ENCODE results near the gene RHAG.
"Not testable (repeated sequence)": the region's sequence is repeated elsewhere in the genome, so short reads cannot be mapped to it uniquely, and the experiment has no call there.

The RHAG gene

DNA sequence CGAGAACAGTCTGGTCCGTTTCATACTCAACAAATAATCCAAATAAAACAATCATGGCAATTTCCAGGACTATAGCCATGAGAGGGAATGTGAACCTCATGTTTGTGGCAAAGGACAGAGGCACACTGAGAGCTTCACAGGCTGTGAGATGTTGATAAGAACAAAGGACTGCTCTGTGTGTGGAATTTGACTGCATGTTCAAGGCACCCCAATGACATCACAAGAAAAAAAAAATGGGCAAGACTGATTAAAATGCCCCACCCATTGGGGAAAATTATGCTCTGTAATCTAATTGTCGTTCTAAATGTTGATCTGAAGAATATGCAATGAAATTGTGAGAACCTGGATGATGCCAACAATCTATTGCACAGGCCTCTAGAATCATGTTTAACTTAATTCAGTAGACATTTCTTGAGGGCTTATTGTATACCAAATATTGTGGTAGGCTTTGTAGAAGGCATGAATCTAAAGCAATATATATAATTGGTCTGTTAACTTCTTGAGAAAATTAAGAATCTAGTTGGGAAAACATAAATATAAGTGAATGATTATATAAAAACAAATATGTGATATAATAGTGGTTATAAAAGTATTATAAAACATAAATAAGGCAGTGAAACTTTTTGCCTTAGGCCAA is at the start of gene RHAG:
RHAG (minus strand) TSS at position 127 of the 637 bp plus-strand sequence; CDS start at position 100, 27 bp downstream.
- no peak for DNase-seq

DNA sequence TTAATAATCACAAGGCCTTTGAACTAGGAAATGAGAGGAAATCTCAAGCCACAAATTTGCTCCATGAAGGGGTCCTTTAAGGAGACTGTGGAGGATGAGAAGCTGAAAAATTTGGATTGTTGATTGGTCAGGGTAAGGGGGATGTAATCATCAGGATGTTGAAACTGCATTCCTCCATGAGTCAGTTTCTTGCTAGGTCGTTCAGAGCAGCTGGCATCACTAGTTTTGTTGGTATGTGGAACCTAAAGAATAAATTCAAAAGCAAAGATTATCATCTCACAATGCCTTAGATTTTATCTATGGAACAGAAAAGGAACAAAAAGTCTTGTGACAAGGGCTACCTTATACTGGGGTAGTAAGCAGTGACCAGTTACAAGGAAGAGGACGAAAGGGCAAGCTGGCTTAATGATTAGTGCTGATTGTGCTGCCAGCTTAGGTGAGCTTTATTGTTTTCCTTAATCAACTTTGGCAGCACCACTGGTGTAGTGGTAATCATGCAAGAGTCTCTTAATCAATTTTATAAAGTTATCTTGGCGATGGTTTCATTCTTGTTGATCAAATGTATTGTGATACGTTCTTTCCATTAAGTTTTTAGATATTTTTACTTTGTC is 40.1 kb upstream of the RHAG start:
- DNase-seq, result no peak

DNA sequence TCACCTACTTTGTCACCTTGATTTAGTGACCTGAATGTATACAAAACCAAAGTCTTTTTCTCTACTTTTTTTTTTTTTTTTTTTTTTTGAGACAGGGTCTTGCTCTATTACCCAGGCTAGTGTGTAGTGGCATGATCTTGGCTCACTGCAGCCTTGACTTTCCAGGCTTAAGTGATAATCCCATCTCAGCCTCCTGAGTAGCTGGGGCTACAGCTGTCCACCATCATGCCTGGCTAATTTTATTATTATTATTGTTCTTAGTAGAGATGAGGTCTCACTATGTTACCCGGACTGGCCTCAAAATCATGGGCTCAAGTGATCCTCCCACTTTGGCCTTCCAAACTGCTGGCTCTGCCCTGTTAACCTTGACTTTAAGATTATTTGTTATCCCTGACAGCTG is 39.2 kb upstream of the RHAG start:
- DNase-seq, result no peak

DNA sequence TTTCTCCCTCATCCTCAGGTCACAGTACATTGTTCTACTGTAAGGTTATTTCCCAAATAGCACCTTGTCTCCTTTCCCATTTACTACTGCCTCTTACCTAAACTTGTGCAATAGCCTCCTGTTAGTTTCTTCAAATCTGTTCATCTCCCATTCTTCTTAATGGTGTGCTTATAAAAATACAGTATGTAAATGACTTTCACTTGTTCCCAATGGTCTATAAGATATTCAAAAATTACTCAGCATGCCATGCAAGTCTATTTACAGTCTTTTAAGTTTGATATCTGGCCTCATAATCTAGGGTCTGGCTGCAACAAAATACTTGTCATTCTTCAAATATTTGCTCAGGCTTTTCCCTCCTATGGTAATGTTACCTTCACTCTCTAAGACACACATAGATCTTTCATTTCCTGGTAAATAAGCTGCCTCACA is 31.5 kb upstream of the RHAG start:
- DNase-seq, result no peak

DNA sequence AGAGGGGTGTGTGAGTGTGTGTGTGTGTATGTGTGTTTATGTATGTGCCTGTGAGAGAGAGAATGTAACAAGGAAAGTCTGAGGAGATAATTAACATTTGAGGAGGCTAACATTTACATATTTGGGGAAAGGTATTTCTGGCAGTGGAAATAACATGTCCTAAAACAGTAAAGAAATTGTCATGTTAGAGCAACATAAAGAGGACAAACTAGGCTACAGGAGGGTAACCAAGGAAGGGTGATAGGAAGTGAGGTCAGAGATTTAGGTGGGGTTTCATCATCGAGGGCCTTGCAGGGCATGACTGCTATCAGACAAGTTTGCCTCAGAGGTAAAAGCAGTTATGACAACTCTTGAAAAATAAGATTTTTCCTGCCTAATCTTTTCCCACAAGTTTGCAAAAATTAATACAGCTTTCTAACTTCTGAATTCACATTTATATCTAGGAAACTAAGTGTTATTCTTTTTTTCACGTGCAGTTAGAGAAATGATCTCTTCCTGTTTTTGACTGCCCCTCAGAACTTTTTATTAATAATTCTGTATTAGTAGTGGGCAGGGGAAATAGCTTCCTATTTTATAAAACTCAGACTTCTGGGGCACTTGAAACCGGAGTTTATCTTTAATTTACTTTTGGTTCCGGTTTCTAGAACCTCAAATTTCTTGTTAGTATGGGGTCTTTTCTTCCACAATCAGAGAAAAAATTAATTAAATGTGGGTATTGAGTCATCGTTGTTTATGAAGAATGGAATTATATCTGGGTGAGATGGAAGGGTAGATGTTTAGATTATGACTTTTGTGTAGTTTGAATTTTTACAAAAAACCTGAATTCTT is 30.5 kb upstream of the RHAG start:
- DNase-seq, result no peak

DNA sequence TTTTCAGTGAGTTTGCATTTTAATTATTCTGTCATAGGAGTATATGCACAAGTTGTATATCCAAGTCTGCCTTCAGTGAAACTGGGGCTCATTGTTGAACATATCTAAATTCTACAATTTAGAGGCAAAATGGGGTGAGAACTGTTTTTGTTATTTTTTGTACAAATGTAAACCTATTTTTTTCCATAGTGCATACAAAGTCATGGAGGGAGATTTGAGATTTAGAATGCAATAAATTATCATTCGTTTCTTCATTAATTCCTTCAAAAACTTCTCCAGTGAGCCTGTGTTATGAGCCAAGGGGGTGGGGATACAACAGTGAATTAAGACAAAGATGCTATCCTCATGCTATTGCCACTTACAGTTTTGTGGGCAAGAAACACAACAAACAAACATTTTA is 29.8 kb upstream of the RHAG start:
- DNase-seq, result no peak

DNA sequence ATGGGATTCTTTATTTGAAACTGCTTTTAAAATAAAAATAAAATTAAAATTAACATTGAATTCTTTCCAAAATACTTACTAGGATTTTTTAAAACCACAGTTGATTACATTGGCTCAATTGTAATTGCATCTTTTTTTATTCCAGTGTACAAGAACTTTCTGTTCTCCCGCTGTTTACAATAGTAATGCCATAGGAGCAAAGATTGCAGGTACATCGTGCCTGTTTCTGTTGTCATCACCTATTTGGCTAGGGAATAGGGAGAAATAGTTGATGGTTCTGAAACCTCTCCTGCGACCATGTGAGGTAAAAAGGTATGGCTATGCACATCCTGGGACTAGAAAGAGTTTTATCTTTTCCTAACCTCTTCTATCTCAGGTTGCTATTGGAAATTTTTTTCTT is 28.2 kb upstream of the RHAG start:
- no peak for DNase-seq

DNA sequence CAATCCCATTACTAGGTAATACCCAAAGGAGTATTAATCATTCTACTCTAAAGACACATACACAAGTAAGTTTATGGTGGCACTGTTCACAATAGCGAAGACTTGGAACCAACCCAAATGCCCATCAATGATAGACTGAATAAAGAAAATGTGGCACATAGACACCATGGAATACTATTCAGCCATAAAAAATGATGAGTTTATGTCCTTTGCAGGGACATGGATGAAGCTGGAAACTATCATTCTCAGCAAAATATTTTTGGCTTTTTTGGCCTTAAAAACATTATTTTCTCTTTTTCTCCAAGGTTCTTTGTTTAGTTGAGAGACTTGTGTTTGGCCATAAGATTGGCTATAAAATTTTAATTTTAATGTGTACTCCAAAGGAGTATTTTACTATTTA is 27.4 kb upstream of the RHAG start:
- not testable (repeated sequence) for DNase-seq

DNA sequence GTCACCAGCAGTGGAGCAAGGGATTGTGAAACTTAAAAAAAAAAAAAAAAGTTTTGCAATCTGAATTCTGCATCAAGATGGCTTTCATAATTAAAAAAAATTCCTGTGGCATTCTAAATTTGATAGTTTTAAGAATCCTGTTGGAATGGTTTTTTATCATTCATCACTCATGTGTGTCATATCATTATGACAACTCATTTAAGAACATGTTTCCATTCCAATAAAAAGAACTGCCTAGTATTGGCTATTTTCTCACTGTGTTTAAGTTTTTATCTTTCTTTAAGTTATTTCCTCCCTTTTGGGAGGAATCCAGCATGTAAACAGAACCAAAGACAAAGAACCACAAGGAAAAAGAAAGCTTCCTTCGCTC is 26.2 kb upstream of the RHAG start:
- no peak for DNase-seq

DNA sequence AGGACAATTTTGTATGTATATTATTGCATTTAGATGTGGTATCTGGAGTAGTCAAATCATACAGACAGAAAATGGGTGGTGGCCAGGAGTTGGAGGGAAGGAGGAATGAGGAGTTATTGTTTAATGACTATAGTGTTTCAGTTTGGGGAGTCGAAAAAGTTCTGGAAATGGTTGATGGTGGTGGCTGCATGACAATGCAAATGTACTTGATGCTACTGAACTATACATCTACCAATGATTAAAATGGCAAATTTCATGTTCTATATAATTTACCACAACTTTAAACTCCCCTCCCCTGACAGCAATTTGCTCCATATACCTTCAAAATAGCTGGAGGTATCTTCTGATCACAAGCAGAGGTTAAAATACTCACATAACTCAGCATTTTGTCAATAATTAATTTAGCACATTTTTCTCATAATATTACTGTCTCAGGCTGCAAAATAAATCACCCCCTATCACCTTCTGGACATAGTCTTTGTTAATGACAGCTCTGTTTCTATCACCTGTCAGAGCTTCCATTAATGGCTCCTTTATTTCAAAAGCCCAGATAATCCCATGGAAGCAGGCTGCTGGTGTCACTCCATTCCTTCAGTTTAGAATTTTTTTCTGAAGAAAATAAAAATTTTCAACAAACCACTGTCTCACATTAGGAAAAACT is 25.7 kb upstream of the RHAG start:
- no peak for DNase-seq

DNA sequence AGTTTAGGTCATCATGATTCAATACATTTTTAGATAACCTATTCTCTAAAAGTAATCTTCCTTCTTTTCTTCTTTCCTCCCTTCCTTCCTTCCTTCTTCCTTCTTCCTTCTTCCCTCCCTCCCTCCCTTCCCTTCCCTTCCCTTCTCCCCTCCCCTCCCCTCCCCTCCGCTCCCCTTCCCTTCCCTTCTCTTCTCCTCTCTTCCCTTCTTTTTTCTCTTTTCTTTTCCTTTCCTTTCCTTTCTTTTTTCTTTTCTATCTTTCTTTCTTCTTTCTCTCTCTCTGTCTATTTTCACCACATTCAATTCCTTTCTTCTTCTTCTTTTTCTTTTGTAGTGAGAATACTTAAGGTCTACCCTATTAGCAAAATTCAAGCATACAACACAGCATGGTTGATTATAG is 17.3 kb upstream of the RHAG start:
- no peak for DNase-seq

DNA sequence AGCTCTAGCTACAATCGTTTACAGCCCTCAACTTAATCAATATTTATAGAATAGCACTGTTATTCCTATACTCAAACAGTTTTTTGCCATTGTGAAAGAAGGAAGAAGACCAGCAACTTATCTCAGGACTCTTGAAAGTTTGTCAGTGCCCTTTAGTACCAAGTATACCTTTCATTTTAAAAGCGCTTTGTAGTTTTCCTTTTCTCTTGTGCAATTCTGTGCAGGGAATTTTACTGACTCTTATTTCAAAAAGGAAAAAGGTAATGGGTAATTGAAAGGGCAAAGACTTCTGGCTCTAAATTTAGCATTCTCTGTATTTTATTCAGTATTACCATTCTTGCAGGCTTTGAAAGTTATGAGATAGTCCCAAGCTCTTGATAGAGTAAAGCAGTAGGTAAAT is 16.8 kb upstream of the RHAG start:
- DNase-seq, result no peak

DNA sequence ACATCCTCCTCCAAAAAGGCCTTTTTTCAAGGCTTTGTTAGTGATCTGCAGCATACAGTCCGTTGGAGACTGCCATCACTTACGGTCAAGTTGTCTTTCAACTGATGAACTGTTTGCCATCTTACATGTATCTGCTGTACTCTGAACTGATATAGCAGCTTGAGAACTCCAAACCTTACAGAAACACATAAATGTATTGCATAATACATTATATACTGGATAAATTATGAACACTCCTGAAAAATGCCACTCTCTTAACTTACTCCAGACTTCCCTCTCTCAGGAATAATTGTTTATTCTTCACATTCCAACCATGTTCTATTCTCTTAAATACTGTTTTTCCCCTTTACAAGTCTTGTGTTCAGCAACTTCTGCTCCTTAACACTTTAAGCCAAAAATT is 14.6 kb upstream of the RHAG start:
- DNase-seq, result no peak

DNA sequence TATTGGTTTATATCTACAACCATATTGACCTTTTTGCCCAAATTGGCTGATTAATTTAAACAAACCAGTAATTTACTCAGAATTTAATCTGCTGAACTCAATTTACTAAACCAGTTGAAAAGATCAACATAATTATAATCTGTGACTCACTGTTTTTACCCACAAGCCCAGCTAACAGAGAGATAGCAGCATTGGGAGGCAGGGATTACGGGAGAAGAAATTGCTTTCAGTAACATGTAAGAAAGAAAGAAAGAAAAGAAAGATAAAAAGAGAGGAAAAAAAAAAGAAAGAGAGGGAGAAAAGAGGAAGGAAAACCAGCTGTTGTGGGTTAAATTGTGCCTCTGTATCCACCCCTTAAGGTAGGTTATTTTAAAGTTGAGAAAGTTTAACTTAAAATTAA is 13.3 kb upstream of the RHAG start:
- DNase-seq, result no peak

DNA sequence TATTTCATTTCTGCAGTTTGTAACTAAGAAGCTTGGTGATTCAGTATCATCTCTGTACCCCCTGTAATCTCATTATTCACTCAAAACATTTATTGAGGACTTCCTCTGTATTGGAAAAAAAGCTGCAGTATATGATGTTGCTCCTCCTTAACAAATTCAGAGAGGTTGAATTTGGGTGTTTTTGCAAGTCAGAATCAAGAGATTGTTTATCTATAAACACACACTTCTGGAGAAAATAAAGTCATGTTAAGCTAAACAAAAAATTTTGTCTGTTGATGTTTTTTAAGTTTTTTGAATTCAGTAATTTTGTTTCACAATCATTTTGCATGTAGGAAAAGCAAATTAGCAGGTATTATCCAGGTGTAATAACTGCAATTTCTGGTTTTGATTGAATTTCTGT is 11.4 kb upstream of the RHAG start:
- no peak for DNase-seq

DNA sequence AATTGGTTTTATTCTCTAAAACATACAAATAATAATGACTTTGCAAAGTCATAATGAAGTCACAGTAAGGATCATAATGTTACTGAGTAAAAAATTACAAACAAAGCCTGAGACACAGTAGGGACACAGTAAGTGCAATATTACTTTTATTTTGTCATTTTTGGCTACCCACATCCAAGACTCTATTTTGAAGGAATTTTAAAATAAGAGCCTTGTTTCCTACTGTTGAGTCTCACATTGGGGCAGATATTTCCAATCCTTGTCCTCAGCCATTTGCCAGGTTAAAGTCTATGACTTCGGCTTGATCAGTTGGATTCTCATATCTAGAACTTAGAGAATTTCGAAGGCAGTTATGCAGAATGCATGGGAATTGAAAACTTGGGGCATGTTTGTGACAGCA is 10.8 kb upstream of the RHAG start:
- DNase-seq, result no peak

DNA sequence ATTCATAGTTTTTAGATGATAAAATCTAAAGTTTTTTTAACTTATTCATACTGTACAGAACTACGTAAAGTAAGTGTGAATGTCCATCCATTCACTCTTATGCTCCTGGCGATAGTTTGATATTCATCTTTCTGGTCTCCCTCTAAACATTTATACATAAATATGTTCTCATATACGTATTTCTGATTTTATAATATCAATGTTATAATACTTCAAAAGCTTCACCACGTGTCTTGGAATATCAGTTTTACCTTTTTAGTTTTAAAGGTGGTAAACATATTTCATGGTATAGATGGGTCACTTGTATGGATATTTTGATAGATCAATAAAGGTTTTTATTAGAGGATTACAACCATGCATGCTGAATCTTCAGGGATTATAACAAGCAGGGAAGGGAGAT is 10.3 kb upstream of the RHAG start:
- no peak for DNase-seq

DNA sequence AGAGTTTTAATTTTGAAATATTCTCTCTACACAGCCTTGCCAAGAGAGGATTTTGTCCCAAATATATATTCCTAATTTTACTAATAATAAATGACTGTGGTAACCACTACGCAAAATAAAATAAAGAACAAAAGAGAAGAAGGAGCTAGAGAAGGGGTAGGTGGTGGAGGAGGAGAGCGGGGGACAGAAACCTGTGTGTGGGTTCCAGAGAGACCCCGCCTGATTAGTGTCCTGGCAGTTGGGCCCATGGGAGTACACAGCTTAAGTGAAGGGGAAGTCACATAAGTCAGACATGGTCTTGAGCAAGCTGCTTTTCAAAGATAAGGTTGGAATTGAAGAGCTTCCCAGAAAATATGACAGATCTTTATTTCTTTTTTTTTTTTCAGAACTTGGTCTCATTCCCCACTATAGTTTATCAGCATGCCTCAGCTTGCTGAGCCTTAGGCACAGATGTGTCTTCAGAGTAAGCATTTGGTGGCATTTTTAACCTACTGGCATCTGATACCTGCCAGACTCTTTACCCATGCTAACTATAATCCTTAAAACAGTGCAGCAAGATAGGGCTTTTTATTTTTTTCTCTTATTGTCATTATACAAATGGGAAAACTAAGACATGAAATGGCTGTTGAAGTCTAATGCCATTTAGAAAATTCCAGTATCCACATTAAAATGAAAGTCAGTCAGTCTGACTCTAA is 9.6 kb upstream of the RHAG start:
- DNase-seq, result no peak

DNA sequence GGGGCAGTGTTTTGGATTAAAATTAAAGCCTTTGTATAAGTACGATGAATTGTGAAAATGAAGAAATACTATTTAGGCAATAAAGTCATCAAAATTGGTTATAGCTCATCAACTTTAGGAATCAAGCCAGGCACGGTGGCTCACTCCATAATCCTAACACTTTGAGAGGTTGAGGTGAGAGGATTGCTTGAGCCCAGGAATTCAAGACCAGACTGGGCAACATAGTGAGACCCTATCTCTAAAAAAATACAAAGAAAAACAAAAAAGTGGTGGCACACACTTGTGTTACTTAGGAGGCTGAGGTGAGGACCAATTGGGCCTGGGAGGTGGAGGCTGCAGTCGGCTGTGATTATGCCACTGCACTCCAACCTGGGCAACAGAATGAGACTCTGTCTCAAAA is 8.5 kb upstream of the RHAG start:
- no peak for DNase-seq

DNA sequence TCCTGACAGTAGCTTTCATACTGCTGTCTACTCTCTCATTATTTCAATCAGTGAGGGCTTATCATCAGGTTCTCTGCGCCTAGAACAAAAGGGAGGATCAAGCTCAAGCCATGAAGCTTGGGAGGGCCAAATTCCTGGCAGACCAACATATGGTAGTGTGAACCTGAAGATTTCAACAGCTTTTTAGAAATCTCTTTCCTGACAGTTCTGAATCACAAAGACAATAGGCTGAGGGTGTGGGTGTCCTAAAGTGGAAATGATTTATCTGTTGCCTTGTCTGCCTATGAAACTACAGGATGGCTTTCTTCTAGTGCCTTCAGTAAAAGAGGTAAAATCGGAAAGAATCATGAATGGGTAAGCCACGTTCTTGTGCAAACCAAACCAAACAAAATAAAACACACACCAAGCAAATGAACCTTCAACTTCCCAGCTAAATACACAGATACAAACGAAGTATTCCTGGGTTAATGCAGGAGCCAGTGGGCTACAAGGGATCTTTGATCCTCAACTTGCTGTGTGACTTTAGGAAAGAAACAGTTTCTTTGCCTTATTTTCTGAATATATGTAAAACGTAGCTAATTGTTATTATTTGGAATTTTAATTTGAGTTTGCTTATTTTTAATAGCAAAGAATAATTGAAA is 2.7 kb upstream of the RHAG start:
- no peak for DNase-seq

DNA sequence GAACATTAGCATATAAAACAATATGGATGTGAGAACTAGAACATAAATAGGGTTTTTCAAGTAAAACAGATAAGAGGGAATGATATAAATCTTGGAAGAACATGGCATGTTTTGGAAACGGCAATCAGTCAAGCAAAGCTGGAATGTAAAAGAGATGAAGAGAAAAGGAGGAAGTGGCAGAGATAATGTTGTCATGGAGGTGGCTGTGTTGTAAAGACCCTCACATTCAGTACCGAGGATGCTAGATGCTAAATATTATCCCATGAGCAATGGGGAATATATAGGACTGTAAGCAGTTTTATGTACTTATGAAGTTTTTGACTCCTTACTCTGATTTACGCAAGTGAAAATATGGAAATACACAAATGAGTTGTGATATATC is 702 bp upstream of the RHAG start:
- no peak for DNase-seq

DNA sequence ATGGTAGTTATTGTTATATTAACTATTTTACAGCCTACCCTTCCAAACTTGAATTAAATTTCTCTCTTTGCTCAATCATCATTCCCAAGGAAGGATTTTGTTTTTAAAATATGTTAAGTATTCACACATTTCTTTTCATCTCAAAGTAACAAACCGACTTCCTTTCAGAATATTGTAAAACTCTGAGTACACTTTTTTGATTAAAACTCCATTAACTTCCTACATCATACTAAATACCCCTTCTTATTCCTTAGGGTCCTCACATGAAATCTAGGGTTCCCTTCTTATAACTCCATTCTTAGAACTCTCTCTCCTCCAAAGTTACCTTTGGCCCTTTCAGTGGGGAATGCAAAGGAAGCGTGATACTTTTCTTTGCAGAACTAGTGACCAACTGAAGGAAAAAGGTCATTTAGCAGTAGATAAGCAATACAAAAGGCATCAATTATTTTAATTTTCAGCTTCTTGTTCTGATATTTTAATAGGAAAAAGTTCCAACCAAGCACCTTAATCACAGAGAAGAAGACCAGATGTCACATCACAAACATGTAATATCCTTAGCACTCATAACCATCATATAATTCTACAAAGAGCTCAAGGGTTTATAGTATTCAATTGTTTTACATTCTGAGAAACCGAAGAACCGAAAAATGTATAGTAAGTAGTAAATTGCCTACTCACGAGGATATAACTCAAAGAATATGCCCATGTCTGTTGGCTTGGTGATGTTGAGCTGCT is 494 bp downstream of the RHAG start:
- no peak for DNase-seq

Measured in activated effector memory CD4-positive, alpha-beta T cell treated with anti-CD3 and anti-CD28 coated beads, Interleukin-2, amount 50 U/mL, for 16 hours (primary cell).